Measurements from ENCODE around the gene STX5.
A peak's percentile ranks its signal among the peaks of the same experiment; 100 is the strongest.

DNA sequence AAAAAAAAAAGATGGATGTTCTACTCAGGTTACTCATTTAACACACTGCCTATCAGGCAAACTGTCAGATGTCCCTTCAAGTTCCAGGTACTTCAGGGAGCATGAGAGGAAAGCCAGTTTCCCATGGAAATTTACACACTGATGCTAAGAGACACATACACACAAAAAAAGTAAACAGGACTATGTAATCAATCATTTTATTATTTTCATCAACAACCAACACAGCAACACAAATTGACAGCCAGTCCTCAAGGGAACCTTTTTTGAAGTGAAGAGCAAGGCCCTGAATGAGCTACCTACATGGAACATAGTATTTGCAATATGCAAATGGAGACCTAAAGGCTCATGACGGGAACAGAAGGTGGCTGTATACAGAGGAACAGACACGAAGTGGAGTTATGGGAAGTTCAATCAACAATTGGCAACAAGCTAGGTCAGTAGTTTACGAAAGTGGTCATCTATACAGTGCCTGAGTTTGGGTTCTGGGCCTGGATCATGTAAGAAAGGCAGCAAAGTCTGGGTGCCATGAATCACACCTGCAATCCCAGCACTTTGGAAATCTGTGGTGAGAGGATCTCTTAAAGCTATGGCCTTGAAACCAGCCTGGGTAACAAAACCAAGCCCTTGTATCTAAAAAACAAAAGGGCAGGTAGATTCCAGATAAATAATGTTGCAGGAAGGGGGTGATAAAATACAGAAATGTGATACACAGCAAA, 20.1 kb upstream of the STX5 start:
- TF ChIP-seq, protein P1, sequence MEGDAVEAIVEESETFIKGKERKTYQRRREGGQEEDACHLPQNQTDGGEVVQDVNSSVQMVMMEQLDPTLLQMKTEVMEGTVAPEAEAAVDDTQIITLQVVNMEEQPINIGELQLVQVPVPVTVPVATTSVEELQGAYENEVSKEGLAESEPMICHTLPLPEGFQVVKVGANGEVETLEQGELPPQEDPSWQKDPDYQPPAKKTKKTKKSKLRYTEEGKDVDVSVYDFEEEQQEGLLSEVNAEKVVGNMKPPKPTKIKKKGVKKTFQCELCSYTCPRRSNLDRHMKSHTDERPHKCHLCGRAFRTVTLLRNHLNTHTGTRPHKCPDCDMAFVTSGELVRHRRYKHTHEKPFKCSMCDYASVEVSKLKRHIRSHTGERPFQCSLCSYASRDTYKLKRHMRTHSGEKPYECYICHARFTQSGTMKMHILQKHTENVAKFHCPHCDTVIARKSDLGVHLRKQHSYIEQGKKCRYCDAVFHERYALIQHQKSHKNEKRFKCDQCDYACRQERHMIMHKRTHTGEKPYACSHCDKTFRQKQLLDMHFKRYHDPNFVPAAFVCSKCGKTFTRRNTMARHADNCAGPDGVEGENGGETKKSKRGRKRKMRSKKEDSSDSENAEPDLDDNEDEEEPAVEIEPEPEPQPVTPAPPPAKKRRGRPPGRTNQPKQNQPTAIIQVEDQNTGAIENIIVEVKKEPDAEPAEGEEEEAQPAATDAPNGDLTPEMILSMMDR (IDR thresholded peaks at IDR 0.05; ENCODE audit: insufficient read depth, low read length) = no peak
- TF ChIP-seq, protein P2, sequence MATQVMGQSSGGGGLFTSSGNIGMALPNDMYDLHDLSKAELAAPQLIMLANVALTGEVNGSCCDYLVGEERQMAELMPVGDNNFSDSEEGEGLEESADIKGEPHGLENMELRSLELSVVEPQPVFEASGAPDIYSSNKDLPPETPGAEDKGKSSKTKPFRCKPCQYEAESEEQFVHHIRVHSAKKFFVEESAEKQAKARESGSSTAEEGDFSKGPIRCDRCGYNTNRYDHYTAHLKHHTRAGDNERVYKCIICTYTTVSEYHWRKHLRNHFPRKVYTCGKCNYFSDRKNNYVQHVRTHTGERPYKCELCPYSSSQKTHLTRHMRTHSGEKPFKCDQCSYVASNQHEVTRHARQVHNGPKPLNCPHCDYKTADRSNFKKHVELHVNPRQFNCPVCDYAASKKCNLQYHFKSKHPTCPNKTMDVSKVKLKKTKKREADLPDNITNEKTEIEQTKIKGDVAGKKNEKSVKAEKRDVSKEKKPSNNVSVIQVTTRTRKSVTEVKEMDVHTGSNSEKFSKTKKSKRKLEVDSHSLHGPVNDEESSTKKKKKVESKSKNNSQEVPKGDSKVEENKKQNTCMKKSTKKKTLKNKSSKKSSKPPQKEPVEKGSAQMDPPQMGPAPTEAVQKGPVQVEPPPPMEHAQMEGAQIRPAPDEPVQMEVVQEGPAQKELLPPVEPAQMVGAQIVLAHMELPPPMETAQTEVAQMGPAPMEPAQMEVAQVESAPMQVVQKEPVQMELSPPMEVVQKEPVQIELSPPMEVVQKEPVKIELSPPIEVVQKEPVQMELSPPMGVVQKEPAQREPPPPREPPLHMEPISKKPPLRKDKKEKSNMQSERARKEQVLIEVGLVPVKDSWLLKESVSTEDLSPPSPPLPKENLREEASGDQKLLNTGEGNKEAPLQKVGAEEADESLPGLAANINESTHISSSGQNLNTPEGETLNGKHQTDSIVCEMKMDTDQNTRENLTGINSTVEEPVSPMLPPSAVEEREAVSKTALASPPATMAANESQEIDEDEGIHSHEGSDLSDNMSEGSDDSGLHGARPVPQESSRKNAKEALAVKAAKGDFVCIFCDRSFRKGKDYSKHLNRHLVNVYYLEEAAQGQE (IDR thresholded peaks at IDR 0.05; ENCODE audit: insufficient replicate concordance, low read depth) = no peak
- TF ChIP-seq SPI1 (IDR thresholded peaks at IDR 0.05; ENCODE audit: borderline replicate concordance, low read depth) (no peak), POLR2AphosphoS5 (IDR thresholded peaks at IDR 0.05; ENCODE audit: low read depth) (peak; percentile 47; the same call in 1 of the 2 replicates)

All from HL-60 (cell line).